A549 treated with GW870086 at 1 μM for 4 hours (cell line): Measurements from ENCODE around the gene FXYD6. TPM values are rescaled to one million over a fixed set of nuclear protein-coding genes. Genes with fewer than 3 reads are reported as not detected.

Experiments
- total RNA-seq: library from RNA; stranded (reverse); fragments of 200-300 nt; extraction: Qiagen RNA extraction; gene quantifications from 5 replicates; pipeline ENCODE4 v1.2.3, GENCODE V29; 2022; ENCODE audit warnings: low read depth

FXYD6 gene, protein sequence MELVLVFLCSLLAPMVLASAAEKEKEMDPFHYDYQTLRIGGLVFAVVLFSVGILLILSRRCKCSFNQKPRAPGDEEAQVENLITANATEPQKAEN
- total RNA-seq: 0.16 to 0.36 TPM (median 0.30 TPM) in 4 of 5 replicates, not detected in the other

GRCh38 chr11:117876341-117877119 is at the start of gene FXYD6:
FXYD6 (minus strand) TSS chr11:117876658; CDS start chr11:117842776, 33,882 bp downstream.

DNA sequence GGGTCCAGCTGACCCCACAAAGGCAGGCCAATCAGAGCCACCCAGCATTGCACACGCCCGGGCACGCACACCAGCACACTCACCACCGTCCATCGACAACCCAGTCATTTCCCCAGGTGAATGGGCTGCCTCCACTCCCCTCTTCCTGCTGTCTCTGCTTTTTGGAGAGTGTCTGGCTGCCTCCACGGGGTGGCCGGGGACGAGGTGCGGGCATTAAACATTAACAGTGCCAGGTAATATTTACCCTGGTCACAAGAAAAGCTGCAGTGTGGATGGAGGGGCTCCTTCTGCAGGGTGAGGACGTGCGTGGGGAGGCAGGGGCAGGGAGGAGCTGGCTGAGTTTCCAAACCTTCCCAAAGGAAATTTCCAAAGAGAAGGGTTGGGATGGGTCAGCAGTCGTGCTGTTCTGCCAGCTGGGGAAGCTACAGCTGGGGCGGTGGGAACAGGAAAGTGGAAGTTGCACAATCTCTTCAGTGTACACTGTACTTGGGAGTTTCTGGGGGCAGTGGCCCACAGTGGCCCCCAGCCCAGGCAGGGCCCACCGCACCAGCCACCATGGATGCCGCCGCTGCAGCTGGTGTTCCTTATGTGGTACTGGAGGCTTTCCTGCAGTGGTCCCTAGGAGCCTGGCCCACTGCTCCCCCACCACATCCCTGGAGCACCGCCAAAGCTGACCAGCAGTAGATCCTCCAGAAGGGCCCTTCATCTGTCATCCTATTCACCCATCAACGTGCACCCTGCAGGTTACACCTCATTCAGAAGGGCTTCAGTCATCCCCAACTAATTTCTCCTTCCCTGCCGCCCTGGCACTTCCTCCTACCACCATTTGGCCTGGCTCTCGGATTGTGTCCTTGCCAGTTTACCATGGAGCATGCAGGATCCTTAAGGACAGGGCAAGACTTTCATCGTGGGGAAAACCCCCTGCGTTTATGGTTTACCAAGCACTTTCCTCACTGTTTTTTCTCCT is 51.6 kb downstream of the FXYD6 start, which contains the start of gene FXYD2:
Gene FXYD2, minus strand, starts transcription at position 174 of the 967 bp plus-strand sequence. Its CDS starts 66 bp downstream, at position 108.

GRCh38 chr11:117796872-117797529 is 79.5 kb downstream of the FXYD6 start, which contains the start of gene DSCAML1:
DSCAML1 (minus strand) TSS chr11:117797216; CDS start chr11:117797079, 137 bp downstream.

Other genes starting within 250 kb of the FXYD6 start
- gene DSCAML1, start 79.4 kb downstream of the FXYD6 start, total RNA-seq: 0.18 to 0.41 TPM (median 0.19 TPM) in 5 replicates
- gene FXYD2, start 51.9 kb downstream of the FXYD6 start, total RNA-seq: 14.3 to 21.9 TPM (median 15.8 TPM) in 5 replicates
- not detected in 5 replicates for gene TMPRSS13, start 52.7 kb upstream of the FXYD6 start, total RNA-seq
- 0.05 to 0.14 TPM (median 0.09 TPM) in 4 of 5 replicates, not detected in the other for gene IL10RA, start 109.7 kb upstream of the FXYD6 start, total RNA-seq
- gene TMPRSS4, start 200.4 kb upstream of the FXYD6 start, total RNA-seq: not detected in 5 replicates
- gene SMIM35, start 210.3 kb upstream of the FXYD6 start, total RNA-seq: not detected in 5 replicates